DND-41 (cell line): ENCODE measurements around the gene CNEP1R1.

Experiments used
- ATAC-seq: fragments of 200-7000 bp; cut with Tn5 transposase; 3 replicates; pipeline ENCODE4 v1.9.1; 2021; ENCODE audit warnings: low read depth; ENCODE audit not compliant: insufficient read depth
- DNase-seq: peaks from one replicate; pipeline ENCODE4 v3.0.0-alpha.2; 2020
- H2AFZ ChIP-seq: 2 replicates; pipeline ENCODE4 v1.6.0; 2012; ENCODE audit warnings: low read depth, low read length
- H3K27ac ChIP-seq: 2 replicates; pipeline ENCODE4 v1.5.1; 2012; ENCODE audit warnings: low read length, inconsistent platforms
- H3K27me3 ChIP-seq: fragments of 200-600 bp; sonication (generic); 2 replicates; pipeline ENCODE4 v1.6.0; 2012; ENCODE audit warnings: low read length, mild to moderate bottlenecking, inconsistent platforms; ENCODE audit not compliant: insufficient read depth, poor library complexity
- H3K36me3 ChIP-seq: 2 replicates; pipeline ENCODE4 v1.5.1; 2012; ENCODE audit warnings: low read length, inconsistent platforms; ENCODE audit not compliant: insufficient read depth
- H3K4me1 ChIP-seq: 2 replicates; pipeline ENCODE4 v1.5.1; 2012; ENCODE audit warnings: mild to moderate bottlenecking, low read length; ENCODE audit not compliant: insufficient read depth
- H3K4me2 ChIP-seq: 2 replicates; pipeline ENCODE4 v1.6.0; 2012; ENCODE audit warnings: mild to moderate bottlenecking, moderate library complexity, low read length, inconsistent platforms; ENCODE audit not compliant: insufficient read depth
- H3K4me3 ChIP-seq, 2 experiments: fragments of 200-600 bp in 1 of 2; shearing (Covaris generic) in 1 of 2; 2 replicates each; pipeline ENCODE4 v1.5.1; 2012 to 2016; ENCODE audit warnings: inconsistent platforms in 2 of 2, low read length in 2 of 2, mild to moderate bottlenecking in 2 of 2, low read depth in 1 of 2, moderate library complexity in 1 of 2
- H3K79me2 ChIP-seq: 2 replicates; pipeline ENCODE4 v1.6.0; 2012; ENCODE audit warnings: low read length, inconsistent platforms; ENCODE audit not compliant: insufficient read depth
- H3K9ac ChIP-seq: 2 replicates; pipeline ENCODE4 v1.6.0; 2012; ENCODE audit warnings: low read depth, mild to moderate bottlenecking, inconsistent platforms, low read length, moderate library complexity
- H3K9me3 ChIP-seq: 2 replicates; pipeline ENCODE4 v1.5.1; 2012; ENCODE audit warnings: low read length, moderate library complexity, mild to moderate bottlenecking, inconsistent platforms; ENCODE audit not compliant: insufficient read depth, severe bottlenecking
- H4K20me1 ChIP-seq: 2 replicates; pipeline ENCODE4 v1.6.0; 2012; ENCODE audit warnings: low read length; ENCODE audit not compliant: insufficient read depth
- CTCF ChIP-seq: IDR thresholded peaks from 2 replicates; pipeline ENCODE4 v1.5.1; 2012; ENCODE audit warnings: borderline replicate concordance, low read length, moderate library complexity, mild to moderate bottlenecking; ENCODE audit not compliant: poor library complexity, severe bottlenecking; ENCODE audit errors: extremely low read depth
- EZH2 ChIP-seq: IDR thresholded peaks from 3 replicates; pipeline ENCODE4 v1.6.1; 2012; ENCODE audit warnings: borderline replicate concordance, low read depth, mild to moderate bottlenecking, moderate library complexity, low read length, inconsistent platforms; ENCODE audit not compliant: severe bottlenecking

Gene CNEP1R1

GRCh38 chr16:50079397-50080140 lies 54.5 kb downstream of the CNEP1R1 start:
- no peak overlapping the region for H2AFZ ChIP-seq
- no peaks in the 10 kb centered on the region; the same call in 1 of the 2 replicates for H4K20me1 ChIP-seq
- no peak for ATAC-seq
- no peaks in the 10 kb centered on the region for H3K4me1 ChIP-seq
- H3K9me3 ChIP-seq, result no peaks in the 10 kb centered on the region
- H3K36me3 ChIP-seq, result peaks cover 80% of the 10 kb centered on the region
- H3K4me3 ChIP-seq, result no peak overlapping the region
- no peak overlapping the region for H3K9ac ChIP-seq
- peaks cover 4% of the 10 kb centered on the region; the same call in 1 of the 2 replicates for H3K79me2 ChIP-seq
- TF ChIP-seq EZH2 (no peak), CTCF (no peak)
- no peak overlapping the region for H3K27ac ChIP-seq
- H3K4me2 ChIP-seq, result no peak overlapping the region
- no peaks in the 10 kb centered on the region for H3K27me3 ChIP-seq
- DNase-seq, result no peak

DNA sequence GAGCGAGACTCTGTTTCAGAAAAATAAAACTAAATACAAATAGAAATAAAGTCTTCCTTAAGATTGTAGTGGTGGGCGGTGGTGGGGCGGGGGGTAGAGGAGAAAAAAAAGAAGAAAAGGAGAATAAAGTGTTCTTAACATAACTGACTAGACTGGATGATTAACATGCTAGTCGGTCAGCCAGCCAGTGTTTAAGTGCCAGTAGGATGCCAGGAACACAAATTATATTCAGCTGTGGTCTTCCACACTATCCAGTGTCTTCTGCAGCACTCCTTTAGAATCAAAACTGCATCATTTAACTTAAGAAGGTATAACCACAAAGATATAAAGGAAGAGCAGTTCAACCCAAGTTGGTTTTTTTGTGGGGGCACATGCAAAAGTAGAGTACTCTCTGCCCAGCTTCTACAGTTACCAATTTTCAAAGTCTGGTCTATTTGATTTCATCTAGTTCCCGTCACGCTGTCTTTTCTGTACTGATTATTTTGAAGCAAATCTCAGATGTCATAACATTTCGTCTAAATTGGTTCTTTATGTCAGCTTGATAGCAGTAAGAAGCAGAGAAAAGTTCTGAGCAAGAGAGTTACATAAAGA lies 56.5 kb downstream of the CNEP1R1 start:
- no peaks in the 10 kb centered on the region for H3K27me3 ChIP-seq
- DNase-seq (no peak), ATAC-seq (no peak)
- H3K9ac ChIP-seq, result no peak overlapping the region
- H2AFZ ChIP-seq, result no peak overlapping the region
- TF ChIP-seq CTCF (no peak), EZH2 (no peak)
- no peak overlapping the region for H3K27ac ChIP-seq
- no peak overlapping the region for H3K4me3 ChIP-seq
- no peak overlapping the region for H3K4me2 ChIP-seq
- peaks cover 86% of the 10 kb centered on the region for H3K36me3 ChIP-seq
- H4K20me1 ChIP-seq, result no peaks in the 10 kb centered on the region; the same call in 1 of the 2 replicates
- H3K79me2 ChIP-seq, result peaks cover 4% of the 10 kb centered on the region; the same call in 1 of the 2 replicates
- no peaks in the 10 kb centered on the region for H3K4me1 ChIP-seq
- no peaks in the 10 kb centered on the region for H3K9me3 ChIP-seq

- Histone ChIP-seq H3K4me3 (no peak overlapping the region), H3K4me2 (no peak overlapping the region), H3K27me3 (no peaks in the 10 kb centered on the region), H3K4me1 (no peaks in the 10 kb centered on the region), H3K27ac (no peak overlapping the region), H3K9ac (no peak overlapping the region), H4K20me1 (no peaks in the 10 kb centered on the region; the same call in 1 of the 2 replicates), H3K36me3 (peaks cover 88% of the 10 kb centered on the region), H2AFZ (no peak overlapping the region), H3K9me3 (no peaks in the 10 kb centered on the region), H3K79me2 (peaks cover 4% of the 10 kb centered on the region; the same call in 1 of the 2 replicates)
- ATAC-seq (no peak), DNase-seq (no peak)
- TF ChIP-seq CTCF (no peak), EZH2 (no peak)
Measured at GRCh38 chr16:50083996-50084395, 59.0 kb downstream of the CNEP1R1 start.

GRCh38 chr16:50086176-50086575 lies 61.2 kb downstream of the CNEP1R1 start:
- no peak overlapping the region for H3K9ac ChIP-seq
- no peak overlapping the region for H2AFZ ChIP-seq
- H3K9me3 ChIP-seq, result no peaks in the 10 kb centered on the region

More at GRCh38 chr16:50086176-50086575, 61.2 kb downstream of the CNEP1R1 start:
- no peak for TF ChIP-seq EZH2
- TF ChIP-seq CTCF, result no peak
- Histone ChIP-seq H3K4me3 (no peak overlapping the region), H3K4me2 (no peak overlapping the region), H3K27me3 (no peaks in the 10 kb centered on the region), H3K36me3 (peaks cover 84% of the 10 kb centered on the region), H3K27ac (no peak overlapping the region), H3K79me2 (no peaks in the 10 kb centered on the region), H4K20me1 (no peaks in the 10 kb centered on the region), H3K4me1 (no peaks in the 10 kb centered on the region)
- DNase-seq (no peak), ATAC-seq (no peak)
